ENCODE measurements around the gene MAP2K1. TPM values are rescaled to one million over a fixed set of nuclear protein-coding genes. Genes with fewer than 3 reads are reported as not detected.

MAP2K1 gene
- total and polyA plus RNA-seq, 9 of the 15 experiments (the other 6 are each of a cell fraction or from before 2014, with no cell fraction given), result 7.5 to 58.3 (median 30.0) TPM

GRCh38 chr15:66497502-66498455 is 111.1 kb downstream of the MAP2K1 start, which contains the start of gene SNAPC5 (continued):
- TF ChIP-seq CHD7 (IDR thresholded peaks at IDR 0.05; ENCODE audit: low read depth, low read length) (peak; percentile 28), EP300 (IDR thresholded peaks at IDR 0.05; ENCODE audit: low read length) (peak; percentile 51; the same call in 1 of the 2 replicates), E2F5 (CRISPR knock-in tag; IDR thresholded peaks at IDR 0.05) (no peak; the same call in 1 of the 2 replicates), RAD21 (CRISPR knock-in tag; conservative IDR thresholded peaks at IDR 0.05 in 1 of 2, IDR thresholded peaks at IDR 0.05 in 1 of 2) (peak; percentile 53 to 70), E2F1 (CRISPR knock-in tag; IDR thresholded peaks at IDR 0.05) (no peak; the same call in 1 of the 2 replicates), IFI16 (CRISPR knock-in tag; IDR thresholded peaks at IDR 0.05) (no peak), MYNN (IDR thresholded peaks at IDR 0.05) (peak; percentile 75), MYNN (CRISPR knock-in tag; IDR thresholded peaks at IDR 0.05) (no peak), NEUROD1 (IDR thresholded peaks at IDR 0.05; ENCODE audit: borderline replicate concordance, low read depth, low read length, partially characterized antibody) (no peak)
